ENCODE measurements around the gene KCNJ1. TPM values are rescaled to one million over a fixed set of nuclear protein-coding genes. Genes with fewer than 3 reads are reported as not detected.

Gene KCNJ1
- total RNA-seq, 1 experiment from 2014 or later: not detected

GRCh38 chr11:128822130-128822529 lies 45.0 kb downstream of the KCNJ1 start:
- Histone ChIP-seq H3K27ac (ENCODE audit: low read length) (no peak overlapping the region), H3K4me3 (ENCODE audit: low read length) (no peak overlapping the region), H3K27me3 (ENCODE audit: low read length) (no peaks in the 10 kb centered on the region), H3K4me2 (ENCODE audit: low read depth, low read length, poor library complexity, severe bottlenecking) (no peak overlapping the region), H2AFZ (ENCODE audit: low read length) (no peak overlapping the region), H3K4me1 (ENCODE audit: low read length) (no peaks in the 10 kb centered on the region), H3K9me3 (ENCODE audit: low read length) (no peaks in the 10 kb centered on the region), H4K20me1 (ENCODE audit: insufficient read depth, low read depth, low read length) (no peaks in the 10 kb centered on the region), H3K9ac (ENCODE audit: low read length) (no peak overlapping the region), H3K79me2 (ENCODE audit: low read length) (no peaks in the 10 kb centered on the region), H3K36me3 (ENCODE audit: insufficient read depth, low read length) (no peaks in the 10 kb centered on the region), H3K9me2 (replicated peaks; ENCODE audit: insufficient read depth, low read length) (no peaks in the 10 kb centered on the region)
- no peak for DNase-seq

- Histone ChIP-seq H2AFZ (ENCODE audit: low read length) (no peak overlapping the region), H4K20me1 (ENCODE audit: insufficient read depth, low read depth, low read length) (no peaks in the 10 kb centered on the region), H3K79me2 (ENCODE audit: low read length) (no peaks in the 10 kb centered on the region)
Measured at GRCh38 chr11:128821556-128821955, 45.5 kb downstream of the KCNJ1 start.

GRCh38 chr11:128819198-128819597 lies 47.9 kb downstream of the KCNJ1 start:
- no peaks in the 10 kb centered on the region for H3K27me3 ChIP-seq (ENCODE audit: low read length)
- no peak overlapping the region for H3K9ac ChIP-seq (ENCODE audit: low read length)
- H3K9me2 ChIP-seq (replicated peaks; ENCODE audit: insufficient read depth, low read length): no peaks in the 10 kb centered on the region
- no peak overlapping the region for H2AFZ ChIP-seq (ENCODE audit: low read length)
- no peak overlapping the region for H3K4me3 ChIP-seq (ENCODE audit: low read length)
- no peaks in the 10 kb centered on the region for H3K9me3 ChIP-seq (ENCODE audit: low read length)
- no peaks in the 10 kb centered on the region for H4K20me1 ChIP-seq (ENCODE audit: insufficient read depth, low read depth, low read length)
- no peaks in the 10 kb centered on the region for H3K4me1 ChIP-seq (ENCODE audit: low read length)
- H3K36me3 ChIP-seq (ENCODE audit: insufficient read depth, low read length): no peaks in the 10 kb centered on the region
- H3K27ac ChIP-seq (ENCODE audit: low read length): no peak overlapping the region
- no peak overlapping the region for H3K4me2 ChIP-seq (ENCODE audit: low read depth, low read length, poor library complexity, severe bottlenecking)
- no peak for DNase-seq
- no peaks in the 10 kb centered on the region for H3K79me2 ChIP-seq (ENCODE audit: low read length)

More at GRCh38 chr11:128821556-128821955, 45.5 kb downstream of the KCNJ1 start:
- no peak overlapping the region for H3K4me3 ChIP-seq (ENCODE audit: low read length)
- H3K36me3 ChIP-seq (ENCODE audit: insufficient read depth, low read length): no peaks in the 10 kb centered on the region
- no peaks in the 10 kb centered on the region for H3K27me3 ChIP-seq (ENCODE audit: low read length)
- no peaks in the 10 kb centered on the region for H3K9me2 ChIP-seq (replicated peaks; ENCODE audit: insufficient read depth, low read length)
- no peak overlapping the region for H3K27ac ChIP-seq (ENCODE audit: low read length)
- H3K4me1 ChIP-seq (ENCODE audit: low read length): no peaks in the 10 kb centered on the region
- no peaks in the 10 kb centered on the region for H3K9me3 ChIP-seq (ENCODE audit: low read length)
- no peak overlapping the region for H3K9ac ChIP-seq (ENCODE audit: low read length)
- no peak for DNase-seq
- H3K4me2 ChIP-seq (ENCODE audit: low read depth, low read length, poor library complexity, severe bottlenecking): no peak overlapping the region

- no peak for DNase-seq
- Histone ChIP-seq H3K4me1 (ENCODE audit: low read length) (no peaks in the 10 kb centered on the region), H3K9ac (ENCODE audit: low read length) (no peak overlapping the region), H3K9me3 (ENCODE audit: low read length) (no peaks in the 10 kb centered on the region), H3K27me3 (ENCODE audit: low read length) (no peaks in the 10 kb centered on the region), H3K79me2 (ENCODE audit: low read length) (no peaks in the 10 kb centered on the region), H3K27ac (ENCODE audit: low read length) (no peak overlapping the region), H3K9me2 (replicated peaks; ENCODE audit: insufficient read depth, low read length) (no peaks in the 10 kb centered on the region), H3K4me3 (ENCODE audit: low read length) (no peak overlapping the region), H2AFZ (ENCODE audit: low read length) (no peak overlapping the region), H3K36me3 (ENCODE audit: insufficient read depth, low read length) (no peaks in the 10 kb centered on the region), H4K20me1 (ENCODE audit: insufficient read depth, low read depth, low read length) (no peaks in the 10 kb centered on the region), H3K4me2 (ENCODE audit: low read depth, low read length, poor library complexity, severe bottlenecking) (no peak overlapping the region)
Measured at GRCh38 chr11:128814856-128815705, 52.0 kb downstream of the KCNJ1 start.

- H3K27me3 ChIP-seq (ENCODE audit: low read length): no peaks in the 10 kb centered on the region
- H3K4me3 ChIP-seq (ENCODE audit: low read length): no peak overlapping the region
- no peak for DNase-seq
- no peaks in the 10 kb centered on the region for H3K79me2 ChIP-seq (ENCODE audit: low read length)
- no peak overlapping the region for H2AFZ ChIP-seq (ENCODE audit: low read length)
- H3K36me3 ChIP-seq (ENCODE audit: insufficient read depth, low read length): no peaks in the 10 kb centered on the region
- no peaks in the 10 kb centered on the region for H3K9me2 ChIP-seq (replicated peaks; ENCODE audit: insufficient read depth, low read length)
- no peaks in the 10 kb centered on the region for H4K20me1 ChIP-seq (ENCODE audit: insufficient read depth, low read depth, low read length)
- H3K9ac ChIP-seq (ENCODE audit: low read length): no peak overlapping the region
- no peaks in the 10 kb centered on the region for H3K4me1 ChIP-seq (ENCODE audit: low read length)
- no peaks in the 10 kb centered on the region for H3K9me3 ChIP-seq (ENCODE audit: low read length)
- no peak overlapping the region for H3K27ac ChIP-seq (ENCODE audit: low read length)
- H3K4me2 ChIP-seq (ENCODE audit: low read depth, low read length, poor library complexity, severe bottlenecking): no peak overlapping the region
Measured at GRCh38 chr11:128813729-128814128, 53.4 kb downstream of the KCNJ1 start.

GRCh38 chr11:128810784-128811514 lies 56.1 kb downstream of the KCNJ1 start:
- Histone ChIP-seq H4K20me1 (ENCODE audit: insufficient read depth, low read depth, low read length) (no peaks in the 10 kb centered on the region), H3K9me3 (ENCODE audit: low read length) (no peaks in the 10 kb centered on the region), H3K27ac (ENCODE audit: low read length) (no peak overlapping the region), H3K9me2 (replicated peaks; ENCODE audit: insufficient read depth, low read length) (no peaks in the 10 kb centered on the region), H3K79me2 (ENCODE audit: low read length) (no peaks in the 10 kb centered on the region), H3K9ac (ENCODE audit: low read length) (no peak overlapping the region), H3K4me3 (ENCODE audit: low read length) (no peak overlapping the region), H3K4me2 (ENCODE audit: low read depth, low read length, poor library complexity, severe bottlenecking) (no peak overlapping the region), H3K4me1 (ENCODE audit: low read length) (no peaks in the 10 kb centered on the region), H3K36me3 (ENCODE audit: insufficient read depth, low read length) (no peaks in the 10 kb centered on the region), H3K27me3 (ENCODE audit: low read length) (no peaks in the 10 kb centered on the region), H2AFZ (ENCODE audit: low read length) (no peak overlapping the region)
- no peak for DNase-seq

GRCh38 chr11:128809128-128809527 lies 58.0 kb downstream of the KCNJ1 start:
- H3K79me2 ChIP-seq (ENCODE audit: low read length): no peaks in the 10 kb centered on the region
- no peaks in the 10 kb centered on the region for H3K9me3 ChIP-seq (ENCODE audit: low read length)
- H3K4me3 ChIP-seq (ENCODE audit: low read length): no peak overlapping the region
- no peak overlapping the region for H3K9ac ChIP-seq (ENCODE audit: low read length)
- no peak overlapping the region for H3K27ac ChIP-seq (ENCODE audit: low read length)
- no peaks in the 10 kb centered on the region for H3K9me2 ChIP-seq (replicated peaks; ENCODE audit: insufficient read depth, low read length)
- H3K4me1 ChIP-seq (ENCODE audit: low read length): no peaks in the 10 kb centered on the region
- no peak for DNase-seq
- no peaks in the 10 kb centered on the region for H4K20me1 ChIP-seq (ENCODE audit: insufficient read depth, low read depth, low read length)
- H2AFZ ChIP-seq (ENCODE audit: low read length): no peak overlapping the region
- no peaks in the 10 kb centered on the region for H3K36me3 ChIP-seq (ENCODE audit: insufficient read depth, low read length)
- H3K4me2 ChIP-seq (ENCODE audit: low read depth, low read length, poor library complexity, severe bottlenecking): no peak overlapping the region
- H3K27me3 ChIP-seq (ENCODE audit: low read length): no peaks in the 10 kb centered on the region

- H3K27ac ChIP-seq (ENCODE audit: low read length): no peak overlapping the region
- H3K9me3 ChIP-seq (ENCODE audit: low read length): no peaks in the 10 kb centered on the region
- H2AFZ ChIP-seq (ENCODE audit: low read length): no peak overlapping the region
- no peak overlapping the region for H3K9ac ChIP-seq (ENCODE audit: low read length)
- H3K4me3 ChIP-seq (ENCODE audit: low read length): no peak overlapping the region
- H3K27me3 ChIP-seq (ENCODE audit: low read length): no peaks in the 10 kb centered on the region
- H3K79me2 ChIP-seq (ENCODE audit: low read length): no peaks in the 10 kb centered on the region
- no peak overlapping the region for H3K4me2 ChIP-seq (ENCODE audit: low read depth, low read length, poor library complexity, severe bottlenecking)
- H3K36me3 ChIP-seq (ENCODE audit: insufficient read depth, low read length): no peaks in the 10 kb centered on the region
- H3K4me1 ChIP-seq (ENCODE audit: low read length): no peaks in the 10 kb centered on the region
- H3K9me2 ChIP-seq (replicated peaks; ENCODE audit: insufficient read depth, low read length): no peaks in the 10 kb centered on the region
- no peak for DNase-seq
- H4K20me1 ChIP-seq (ENCODE audit: insufficient read depth, low read depth, low read length): no peaks in the 10 kb centered on the region
Measured at GRCh38 chr11:128807909-128808308, 59.2 kb downstream of the KCNJ1 start.
